ENCODE results near the gene COG5.

- TF ChIP-seq CTCF (conservative IDR thresholded peaks at IDR 0.05; ENCODE audit: low read length) (no peak), EZH2phosphoT487 (IDR thresholded peaks at IDR 0.05; ENCODE audit: borderline replicate concordance) (no peak)
Measured at GRCh38 chr7:107606303-107606702, 42.6 kb upstream of the COG5 start.

All from Loucy (cell line).